GM18858 (cell line): ENCODE results near the gene GPR141.

ENCODE experiments used
- ATAC-seq: cut with Tn5 transposase; IDR thresholded peaks from one replicate; pipeline ENCODE4 v1.9.1; 2021; ENCODE audit not compliant: unreplicated experiment

GPR141 gene

GRCh38 chr7:37781156-37781555, 97.6 kb downstream of the GPR141 start:
- ATAC-seq = no peak

DNA sequence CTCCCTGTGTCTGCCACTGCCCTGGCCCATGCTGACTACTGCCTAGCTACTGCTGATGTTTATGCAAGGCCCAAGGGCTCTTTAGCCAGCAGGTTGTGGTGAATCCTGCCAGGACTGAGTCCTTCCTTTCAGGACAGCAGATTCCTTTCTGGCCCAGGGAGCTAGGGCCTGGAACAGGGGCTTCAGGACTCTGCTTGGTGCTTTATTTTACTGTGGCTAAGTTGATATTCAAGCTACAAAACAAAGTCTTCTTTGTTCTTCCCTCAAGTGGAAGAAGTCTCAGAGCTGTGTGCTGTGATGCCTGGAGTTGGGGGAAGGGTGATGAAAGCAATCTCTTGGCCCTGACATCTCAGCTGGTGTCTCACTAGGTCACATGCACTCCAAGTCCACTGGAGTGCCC, 98.6 kb downstream of the GPR141 start:
- ATAC-seq = no peak

GRCh38 chr7:37784015-37784414, 100.4 kb downstream of the GPR141 start:
- ATAC-seq = no peak

GRCh38 chr7:37786741-37787569, 103.4 kb downstream of the GPR141 start:
- ATAC-seq = peak; percentile 74
